ENCODE measurements around the gene MCRIP2. TPM values are rescaled to one million over a fixed set of nuclear protein-coding genes. Genes with fewer than 3 reads are reported as not detected.

The MCRIP2 gene
- total RNA-seq, 6 donors from 2014 or later = 34.9 to 85.7 (median 53.3) TPM

- TF ChIP-seq POLR2A (IDR thresholded peaks at IDR 0.05) (no peak), POLR2AphosphoS5 (IDR thresholded peaks at IDR 0.05) (no peak), EP300 (IDR thresholded peaks at IDR 0.05) (no peak)
- TF ChIP-seq, protein P1, sequence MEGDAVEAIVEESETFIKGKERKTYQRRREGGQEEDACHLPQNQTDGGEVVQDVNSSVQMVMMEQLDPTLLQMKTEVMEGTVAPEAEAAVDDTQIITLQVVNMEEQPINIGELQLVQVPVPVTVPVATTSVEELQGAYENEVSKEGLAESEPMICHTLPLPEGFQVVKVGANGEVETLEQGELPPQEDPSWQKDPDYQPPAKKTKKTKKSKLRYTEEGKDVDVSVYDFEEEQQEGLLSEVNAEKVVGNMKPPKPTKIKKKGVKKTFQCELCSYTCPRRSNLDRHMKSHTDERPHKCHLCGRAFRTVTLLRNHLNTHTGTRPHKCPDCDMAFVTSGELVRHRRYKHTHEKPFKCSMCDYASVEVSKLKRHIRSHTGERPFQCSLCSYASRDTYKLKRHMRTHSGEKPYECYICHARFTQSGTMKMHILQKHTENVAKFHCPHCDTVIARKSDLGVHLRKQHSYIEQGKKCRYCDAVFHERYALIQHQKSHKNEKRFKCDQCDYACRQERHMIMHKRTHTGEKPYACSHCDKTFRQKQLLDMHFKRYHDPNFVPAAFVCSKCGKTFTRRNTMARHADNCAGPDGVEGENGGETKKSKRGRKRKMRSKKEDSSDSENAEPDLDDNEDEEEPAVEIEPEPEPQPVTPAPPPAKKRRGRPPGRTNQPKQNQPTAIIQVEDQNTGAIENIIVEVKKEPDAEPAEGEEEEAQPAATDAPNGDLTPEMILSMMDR (IDR thresholded peaks at IDR 0.05) = no peak
- no peaks in the 10 kb centered on the region for H3K9me3 ChIP-seq
- peaks cover 0 to 18% (median 15%) of the 10 kb centered on the region in 4 donors for H3K36me3 ChIP-seq
- WGBS, 2 donors = 18 to 29% methylated on average over 15 to 28 of the region's 53 CpGs
- peak overlapping the region; percentile 26 to 92 (median 84) for H3K4me3 ChIP-seq
- peak overlapping the region; percentile 94 to 99 (median 96) for H3K27ac ChIP-seq
- DNase-seq (peak; percentile 91 to 96), ATAC-seq (ENCODE audit: low FRiP score in 2 of 2) (peak; percentile 92 to 94)
- peaks cover 18 to 53% (median 30%) of the 10 kb centered on the region in 4 donors for H3K4me1 ChIP-seq
- no peaks in the 10 kb centered on the region for H3K27me3 ChIP-seq
These were observed 4.3 kb upstream of the MCRIP2 start for GRCh38 chr16:637081-638018.

- TF ChIP-seq, protein P1 (IDR thresholded peaks at IDR 0.05) = no peak
- TF ChIP-seq EP300 (IDR thresholded peaks at IDR 0.05) = no peak
- no peak for TF ChIP-seq POLR2A (IDR thresholded peaks at IDR 0.05)
- TF ChIP-seq POLR2AphosphoS5 (IDR thresholded peaks at IDR 0.05) = no peak
- ATAC-seq (ENCODE audit: low FRiP score in 2 of 2) = no peak
- H3K4me1 ChIP-seq = peaks cover 25 to 60% (median 37%) of the 10 kb centered on the region in 4 donors
- H3K9me3 ChIP-seq = no peaks in the 10 kb centered on the region
- 79 to 100% methylated on average over 2 to 15 of the region's 15 CpGs for whole genome bisulfite sequencing, 2 donors
- H3K4me3 ChIP-seq = no peak overlapping the region
- H3K27me3 ChIP-seq = no peaks in the 10 kb centered on the region
- H3K36me3 ChIP-seq = peaks cover 0 to 11% (median 10%) of the 10 kb centered on the region in 4 donors
- DNase-seq = peak in 1 of 2 donors; percentile 74
- peak overlapping the region in 2 of 4 donors; percentile 63 to 95 for H3K27ac ChIP-seq
These were observed 3.5 kb upstream of the MCRIP2 start for GRCh38 chr16:638034-638543.

GRCh38 chr16:638836-639235 lies 2.8 kb upstream of the MCRIP2 start:
- ATAC-seq (ENCODE audit: low FRiP score in 2 of 2) = no peak
- no peak overlapping the region for H3K4me3 ChIP-seq
- H3K27me3 ChIP-seq = no peaks in the 10 kb centered on the region
- 87 to 89% methylated on average over 9 of the region's 9 CpGs for WGBS, 2 donors
- peak in 1 of 2 donors; percentile 71 for DNase-seq
- H3K4me1 ChIP-seq = peaks cover 28 to 68% (median 44%) of the 10 kb centered on the region in 4 donors
- H3K27ac ChIP-seq = no peak overlapping the region
- H3K36me3 ChIP-seq = peaks cover 0 to 4% (median 2%) of the 10 kb centered on the region in 4 donors
- no peak for TF ChIP-seq EP300 (IDR thresholded peaks at IDR 0.05)
- TF ChIP-seq, protein P1 (IDR thresholded peaks at IDR 0.05) = no peak
- TF ChIP-seq POLR2A (IDR thresholded peaks at IDR 0.05) = no peak
- TF ChIP-seq POLR2AphosphoS5 (IDR thresholded peaks at IDR 0.05) = no peak
- H3K9me3 ChIP-seq = no peaks in the 10 kb centered on the region

GRCh38 chr16:640614-641013 lies 1.0 kb upstream of the MCRIP2 start:
- Histone ChIP-seq H3K27me3 (no peaks in the 10 kb centered on the region), H3K27ac (peak overlapping the region in 3 of 4 donors; percentile 85 to 89 (median 87)), H3K9me3 (no peaks in the 10 kb centered on the region), H3K4me1 (peaks cover 18 to 70% (median 40%) of the 10 kb centered on the region in 4 donors), H3K4me3 (peak overlapping the region in 2 of 4 donors; percentile 91 to 97), H3K36me3 (no peaks in the 10 kb centered on the region)
- TF ChIP-seq, protein P1 (IDR thresholded peaks at IDR 0.05) = no peak
- no peak for TF ChIP-seq EP300 (IDR thresholded peaks at IDR 0.05)
- TF ChIP-seq POLR2AphosphoS5 (IDR thresholded peaks at IDR 0.05) = no peak
- DNase-seq (no peak), ATAC-seq (ENCODE audit: low FRiP score in 2 of 2) (no peak)
- 85% methylated on average over 4 of the region's 5 CpGs; no CpG with 5 or more reads in 1 of the 2 donors for WGBS, 2 donors

Measured in upper lobe of left lung (tissue), 6 donors.